Measurements from ENCODE around the gene BUD23.
A peak's percentile ranks its signal among the peaks of the same experiment; 100 is the strongest.

The BUD23 gene

DNA sequence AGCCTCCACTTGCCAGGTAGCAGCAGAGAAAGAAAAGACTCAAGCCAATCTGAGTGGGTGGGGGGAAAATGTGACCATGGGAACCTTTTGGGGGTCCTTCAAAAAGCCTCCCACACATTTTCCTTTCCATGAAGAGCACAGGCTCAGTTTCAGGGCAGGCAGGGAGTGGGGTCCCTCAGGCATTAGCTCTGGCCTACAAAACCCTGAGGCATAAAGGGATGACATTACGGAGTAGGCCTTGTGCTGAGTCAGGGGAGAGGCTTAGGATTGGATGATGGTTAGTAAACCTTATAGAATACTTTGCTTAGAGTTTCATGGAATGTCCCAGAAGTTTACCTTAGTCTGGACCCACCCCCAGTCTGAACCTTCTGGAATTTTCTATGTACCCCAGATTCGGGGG lies 3.7 kb upstream of the BUD23 start:
- TF ChIP-seq CTCF (conservative IDR thresholded peaks at IDR 0.05), result no peak
- no peak overlapping the region for H3K27ac ChIP-seq

DNA sequence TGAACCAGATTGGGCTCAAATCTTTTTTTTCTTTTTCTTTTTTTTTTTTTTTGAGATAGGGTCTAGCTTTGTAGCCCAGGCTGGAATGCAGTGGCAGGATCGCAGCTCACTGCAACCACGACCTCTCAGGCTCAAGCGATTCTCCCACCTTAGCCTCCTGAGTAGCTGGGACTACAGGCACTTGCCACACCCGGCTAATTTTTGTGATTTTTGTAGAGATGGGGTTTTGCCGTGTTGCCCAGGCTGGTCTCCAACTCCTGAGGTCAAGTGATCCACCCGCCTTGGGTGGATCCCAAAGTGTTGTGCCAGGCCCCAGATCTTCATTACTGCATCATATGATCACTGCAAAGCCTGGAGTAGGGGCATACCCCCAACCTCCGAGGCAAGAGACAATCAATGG lies 2.9 kb upstream of the BUD23 start:
- no peak overlapping the region for H3K27ac ChIP-seq
- TF ChIP-seq CTCF (conservative IDR thresholded peaks at IDR 0.05), result no peak

- H3K27ac ChIP-seq, result no peak overlapping the region
- TF ChIP-seq CTCF (conservative IDR thresholded peaks at IDR 0.05), result no peak
Measured at GRCh38 chr7:73681031-73681430, 2.4 kb upstream of the BUD23 start.

GRCh38 chr7:73682745-73683055 lies 697 bp upstream of the BUD23 start:
- no peak for TF ChIP-seq CTCF (conservative IDR thresholded peaks at IDR 0.05)
- H3K27ac ChIP-seq, result peak overlapping the region; percentile 89

- peak overlapping the region; percentile 89 for H3K27ac ChIP-seq
- no peak for TF ChIP-seq CTCF (conservative IDR thresholded peaks at IDR 0.05)
Measured at GRCh38 chr7:73683788-73684693, 644 bp downstream of the BUD23 start.

GRCh38 chr7:73685311-73685710 lies 1.9 kb downstream of the BUD23 start:
- no peak for TF ChIP-seq CTCF (conservative IDR thresholded peaks at IDR 0.05)
- no peak overlapping the region for H3K27ac ChIP-seq

- TF ChIP-seq CTCF (conservative IDR thresholded peaks at IDR 0.05), result no peak
- H3K27ac ChIP-seq, result no peak overlapping the region
Measured at GRCh38 chr7:73688288-73688687, 4.9 kb downstream of the BUD23 start.

Data from VCaP (cell line).